HFFc6 (cell line): ENCODE measurements around the gene TEAD4. TPM values are rescaled to one million over a fixed set of nuclear protein-coding genes. Genes with fewer than 3 reads are reported as not detected.

Experiments used
- DNase-seq: peaks from one replicate; pipeline ENCODE4 v3.0.0-alpha.2; 2018
- H3K27ac Mint-ChIP-seq: 2 replicates; pipeline ENCODE4 v1.8.0; 2020; ENCODE audit warnings: mild to moderate bottlenecking, mixed read lengths
- H3K27me3 Mint-ChIP-seq: 2 replicates; pipeline ENCODE4 v1.8.0; 2021; ENCODE audit warnings: mild to moderate bottlenecking, moderate library complexity, mixed read lengths; ENCODE audit not compliant: insufficient read depth
- H3K36me3 Mint-ChIP-seq: 2 replicates; pipeline ENCODE4 v1.8.0; 2021; ENCODE audit warnings: low read depth, mixed read lengths
- H3K4me1 Mint-ChIP-seq: 2 replicates; pipeline ENCODE4 v1.8.0; 2020; ENCODE audit warnings: low read depth, mixed read lengths
- H3K4me3 Mint-ChIP-seq: 2 replicates; pipeline ENCODE4 v1.8.0; 2020; ENCODE audit warnings: mild to moderate bottlenecking, moderate library complexity, mixed read lengths
- H3K9me3 Mint-ChIP-seq: 2 replicates; pipeline ENCODE4 v1.8.0; 2020; ENCODE audit warnings: mild to moderate bottlenecking, mixed read lengths
- CTCF ChIP-seq: fragments of 200-600 bp; sonication (generic); IDR thresholded peaks from 2 replicates; pipeline ENCODE4 v1.5.0; 2021; ENCODE audit warnings: antibody characterized with exemption, mild to moderate bottlenecking
- long read RNA-seq: library from polyadenylated mRNA; unstranded; transcript quantifications from one replicate; pipeline ENCODE4 v2.0.0, GENCODE V29; 2019
- total RNA-seq, 6 experiments: library from RNA; stranded (reverse); fragmentation: NEBNext Ultra II Directional; extraction: Animal tissue kit (Norgen Biotek cat#: 25700); gene quantifications; 2 replicates in 1 of 6; 3 replicates in 5 of 6; pipeline ENCODE4 v1.2.3, GENCODE V29; 2021

Gene TEAD4
- total RNA-seq: 10 to 100 TPM; 22.2 to 26.2 (median 24.7) TPM
- long read RNA-seq, transcript TEAD4-202 (13 exons, 1,690 nt): major isoform, 8 of 14 reads
- long read RNA-seq, partial matches to known transcripts: 4 of 14 reads
- long read RNA-seq, other reads (novel, unspliced or antisense): 2 of 14 reads

GRCh38 chr12:2959192-2959504 is at the start of gene TEAD4:
Gene TEAD4, plus strand, starts transcription at chr12:2959397.
- H3K4me1 Mint-ChIP-seq: peaks cover 46% of the 10 kb centered on the region
- peaks cover 2% of the 10 kb centered on the region; the same call in 1 of the 2 replicates for H3K27me3 Mint-ChIP-seq
- peaks cover 13% of the 10 kb centered on the region for H3K36me3 Mint-ChIP-seq
- H3K4me3 Mint-ChIP-seq: peak within 1 kb of the TSS; percentile 93
- H3K9me3 Mint-ChIP-seq: no peaks in the 10 kb centered on the region
- DNase-seq: peak; percentile 71
- H3K27ac Mint-ChIP-seq: peak within 1 kb of the TSS; percentile 98
- no peak for TF ChIP-seq CTCF

- H3K9me3 Mint-ChIP-seq: no peaks in the 10 kb centered on the region
- peaks cover 32% of the 10 kb centered on the region for H3K36me3 Mint-ChIP-seq
- no peak for DNase-seq
- H3K27ac Mint-ChIP-seq: no peak overlapping the region
- no peaks in the 10 kb centered on the region for H3K4me1 Mint-ChIP-seq
- no peak for TF ChIP-seq CTCF
- peaks cover 4% of the 10 kb centered on the region for H3K27me3 Mint-ChIP-seq
- H3K4me3 Mint-ChIP-seq: no peak overlapping the region
These were observed 47.0 kb upstream of the TEAD4 start for GRCh38 chr12:2912216-2912575.

- H3K27ac Mint-ChIP-seq: no peak overlapping the region
- no peaks in the 10 kb centered on the region for H3K27me3 Mint-ChIP-seq
- DNase-seq: no peak
- H3K4me1 Mint-ChIP-seq: peaks cover 18% of the 10 kb centered on the region
- TF ChIP-seq CTCF: no peak
- peaks cover 35% of the 10 kb centered on the region for H3K36me3 Mint-ChIP-seq
- H3K4me3 Mint-ChIP-seq: no peak overlapping the region
- no peaks in the 10 kb centered on the region for H3K9me3 Mint-ChIP-seq
These were observed 39.9 kb upstream of the TEAD4 start for GRCh38 chr12:2919249-2919648.

- no peak for TF ChIP-seq CTCF
- H3K36me3 Mint-ChIP-seq: peaks cover 22% of the 10 kb centered on the region
- H3K27me3 Mint-ChIP-seq: no peaks in the 10 kb centered on the region
- no peak for DNase-seq
- H3K9me3 Mint-ChIP-seq: no peaks in the 10 kb centered on the region
- peaks cover 33% of the 10 kb centered on the region for H3K4me1 Mint-ChIP-seq
- no peak overlapping the region for H3K4me3 Mint-ChIP-seq
- peak overlapping the region; percentile 39; the same call in 1 of the 2 replicates for H3K27ac Mint-ChIP-seq
These were observed 36.9 kb upstream of the TEAD4 start for GRCh38 chr12:2922329-2922728.

- Mint-ChIP-seq H3K4me1 (peaks cover 33% of the 10 kb centered on the region), H3K4me3 (no peak overlapping the region), H3K27me3 (no peaks in the 10 kb centered on the region), H3K36me3 (peaks cover 22% of the 10 kb centered on the region), H3K9me3 (no peaks in the 10 kb centered on the region), H3K27ac (no peak overlapping the region)
- DNase-seq: no peak
- TF ChIP-seq CTCF: no peak
These were observed 36.1 kb upstream of the TEAD4 start for GRCh38 chr12:2923057-2923456.

- TF ChIP-seq CTCF: no peak
- DNase-seq: peak; percentile 4
- no peaks in the 10 kb centered on the region for H3K9me3 Mint-ChIP-seq
- H3K27me3 Mint-ChIP-seq: no peaks in the 10 kb centered on the region
- no peak overlapping the region; the same call in 1 of the 2 replicates for H3K4me3 Mint-ChIP-seq
- peaks cover 22% of the 10 kb centered on the region for H3K36me3 Mint-ChIP-seq
- peaks cover 33% of the 10 kb centered on the region for H3K4me1 Mint-ChIP-seq
- H3K27ac Mint-ChIP-seq: peak overlapping the region; percentile 9; the same call in 1 of the 2 replicates
These were observed 35.2 kb upstream of the TEAD4 start for GRCh38 chr12:2924019-2924418.
